H9 (cell line): Measurements from ENCODE around the gene PHTF2. TPM values are rescaled to one million over a fixed set of nuclear protein-coding genes. Genes with fewer than 3 reads are reported as not detected.
"Not testable (repeated sequence)": the region's sequence is repeated elsewhere in the genome, so short reads cannot be mapped to it uniquely, and the experiment has no call there.

ENCODE experiments used
- DNase-seq: peaks from one replicate; pipeline ENCODE4 v3.0.0-alpha.2; 2017
- H2AFZ ChIP-seq: one replicate; pipeline ENCODE4 v1.6.1; 2013; ENCODE audit warnings: mild to moderate bottlenecking, low read length, control low read depth, moderate library complexity
- H2AK5ac ChIP-seq: 2 replicates; pipeline ENCODE4 v1.6.1; 2013; ENCODE audit warnings: low read length, control low read depth, mixed read lengths; ENCODE audit not compliant: insufficient read length
- H2BK120ac ChIP-seq: one replicate; pipeline ENCODE4 v1.6.1; 2013; ENCODE audit warnings: low read depth, mild to moderate bottlenecking, low read length, control low read depth, inconsistent platforms; ENCODE audit not compliant: poor library complexity, severe bottlenecking
- H2BK12ac ChIP-seq: 2 replicates; pipeline ENCODE4 v1.6.1; 2013; ENCODE audit warnings: low read length, control low read depth, mixed read lengths, low read depth; ENCODE audit not compliant: insufficient read length
- H2BK15ac ChIP-seq: 2 replicates; pipeline ENCODE4 v1.6.1; 2013; ENCODE audit warnings: low read depth, low read length, control low read depth
- H2BK20ac ChIP-seq: one replicate; pipeline ENCODE4 v1.6.1; 2013; ENCODE audit warnings: low read depth, mild to moderate bottlenecking, low read length, control low read depth, inconsistent platforms; ENCODE audit not compliant: poor library complexity, severe bottlenecking
- H2BK5ac ChIP-seq: 2 replicates; pipeline ENCODE4 v1.6.1; 2013; ENCODE audit warnings: low read length, control low read depth, mixed read lengths; ENCODE audit not compliant: insufficient read length
- H3K14ac ChIP-seq: 2 replicates; pipeline ENCODE4 v1.6.1; 2013; ENCODE audit warnings: low read length, control low read depth; ENCODE audit not compliant: insufficient read depth
- H3K18ac ChIP-seq: 2 replicates; pipeline ENCODE4 v1.6.1; 2013; ENCODE audit warnings: low read depth, mild to moderate bottlenecking, mixed read lengths, low read length, control low read depth; ENCODE audit not compliant: insufficient read length
- H3K23ac ChIP-seq: 2 replicates; pipeline ENCODE4 v1.6.1; 2013; ENCODE audit warnings: low read length, control low read depth, mixed read lengths, low read depth; ENCODE audit not compliant: insufficient read length
- H3K23me2 ChIP-seq: 2 replicates; pipeline ENCODE4 v1.6.1; 2013; ENCODE audit warnings: low read depth, mild to moderate bottlenecking, mixed read lengths, low read length, control low read depth; ENCODE audit not compliant: insufficient read length, poor library complexity, severe bottlenecking
- H3K27ac ChIP-seq: 2 replicates; pipeline ENCODE4 v1.5.1; 2013; ENCODE audit warnings: low read length, control low read depth, mixed read lengths, low read depth; ENCODE audit not compliant: insufficient read length
- H3K27me3 ChIP-seq: 2 replicates; pipeline ENCODE4 v1.6.1; 2013; ENCODE audit warnings: low read length, control low read depth, inconsistent platforms; ENCODE audit not compliant: insufficient read depth
- H3K4ac ChIP-seq: 2 replicates; pipeline ENCODE4 v1.6.1; 2013; ENCODE audit warnings: low read depth, mild to moderate bottlenecking, control low read depth, inconsistent platforms, low read length, moderate library complexity
- H3K4me1 ChIP-seq: 2 replicates; pipeline ENCODE4 v1.6.1; 2013; ENCODE audit warnings: low read length, control low read depth, inconsistent platforms; ENCODE audit not compliant: insufficient read depth
- H3K4me2 ChIP-seq: 2 replicates; pipeline ENCODE4 v1.6.1; 2013; ENCODE audit warnings: low read length, control low read depth, mixed read lengths; ENCODE audit not compliant: insufficient read length, insufficient read depth
- H3K56ac ChIP-seq: 2 replicates; pipeline ENCODE4 v1.6.1; 2013; ENCODE audit warnings: low read depth, mild to moderate bottlenecking, mixed read lengths, low read length, control low read depth; ENCODE audit not compliant: insufficient read length
- H3K79me1 ChIP-seq: 2 replicates; pipeline ENCODE4 v1.6.1; 2013; ENCODE audit warnings: low read depth, mild to moderate bottlenecking, moderate library complexity, low read length, control low read depth, inconsistent platforms; ENCODE audit not compliant: insufficient read depth, poor library complexity, severe bottlenecking
- H3K79me2 ChIP-seq: 2 replicates; pipeline ENCODE4 v1.6.1; 2013; ENCODE audit warnings: low read length, control low read depth, inconsistent platforms; ENCODE audit not compliant: insufficient read depth
- H3K9ac ChIP-seq: 2 replicates; pipeline ENCODE4 v1.6.1; 2013; ENCODE audit warnings: low read length, control low read depth, mixed read lengths; ENCODE audit not compliant: insufficient read length; ENCODE audit errors: extremely low read depth
- H3K9me3 ChIP-seq: one replicate; pipeline ENCODE4 v1.6.1; 2013; ENCODE audit warnings: low read depth, low read length, inconsistent platforms; ENCODE audit not compliant: control insufficient read depth
- H3T11ph ChIP-seq: one replicate; pipeline ENCODE4 v1.6.1; 2013; ENCODE audit warnings: mild to moderate bottlenecking, low read length, control low read depth, inconsistent platforms
- H4K20me1 ChIP-seq: one replicate; pipeline ENCODE4 v1.6.1; 2013; ENCODE audit not compliant: control insufficient read depth, insufficient read length, insufficient read depth
- H4K5ac ChIP-seq: 2 replicates; pipeline ENCODE4 v1.6.1; 2013; ENCODE audit warnings: low read depth, mild to moderate bottlenecking, mixed read lengths, low read length, control low read depth; ENCODE audit not compliant: insufficient read length
- H4K8ac ChIP-seq: replicated peaks from 2 replicates; pipeline ENCODE4 v1.6.1; 2013; ENCODE audit warnings: low read length, control low read depth, mixed read lengths, low read depth; ENCODE audit not compliant: insufficient read length
- H4K91ac ChIP-seq: 2 replicates; pipeline ENCODE4 v1.6.1; 2013; ENCODE audit warnings: low read depth, mild to moderate bottlenecking, moderate library complexity, mixed read lengths, low read length, control low read depth; ENCODE audit not compliant: insufficient read length
- H3K27ac Mint-ChIP-seq, 3 experiments: 2 replicates in 2 of 3; 3 replicates in 1 of 3; pipeline ENCODE4 v1.8.0; 2020 to 2021; ENCODE audit warnings: mixed read lengths in 3 of 3, mild to moderate bottlenecking in 1 of 3, moderate library complexity in 1 of 3
- H3K27me3 Mint-ChIP-seq: 2 replicates; pipeline ENCODE4 v1.8.0; 2021; ENCODE audit warnings: low read depth, mild to moderate bottlenecking, moderate library complexity, mixed read lengths
- H3K36me3 Mint-ChIP-seq, 3 experiments: 2 replicates in 2 of 3; 3 replicates in 1 of 3; pipeline ENCODE4 v1.8.0; 2020 to 2021; ENCODE audit warnings: low read depth in 3 of 3, mixed read lengths in 3 of 3; ENCODE audit not compliant: insufficient read depth in 1 of 3
- H3K4me1 Mint-ChIP-seq, 2 experiments: 2 replicates each; pipeline ENCODE4 v1.8.0; 2020; ENCODE audit warnings: mixed read lengths in 2 of 2
- H3K4me3 Mint-ChIP-seq, 2 experiments: 2 replicates in 1 of 2; 3 replicates in 1 of 2; pipeline ENCODE4 v1.8.0; 2020 to 2021; ENCODE audit warnings: mild to moderate bottlenecking in 2 of 2, mixed read lengths in 2 of 2, moderate library complexity in 1 of 2
- H3K9me3 Mint-ChIP-seq, 2 experiments: 2 replicates in 1 of 2; 3 replicates in 1 of 2; pipeline ENCODE4 v1.8.0; 2020; ENCODE audit warnings: mild to moderate bottlenecking in 2 of 2, mixed read lengths in 2 of 2, moderate library complexity in 1 of 2
- CTCF ChIP-seq: fragments of 200-600 bp; sonication (generic); conservative IDR thresholded peaks from 3 replicates; pipeline ENCODE4 v1.8.0; 2021; ENCODE audit warnings: antibody characterized with exemption, mild to moderate bottlenecking
- WGBS: extraction: QIAGEN DNeasy Blood & Tissue Kit; methylation state at CpG from one replicate; pipeline ENCODE4 v1.1.7; 2013; ENCODE audit warnings: missing lambda C conversion rate, low lambda C conversion rate, mixed read lengths; ENCODE audit not compliant: insufficient read length; ENCODE audit errors: extremely low coverage; 5-methylcytosine and 5-hydroxymethylcytosine counted together
- total RNA-seq: library from RNA; stranded (reverse); gene quantifications from 2 replicates; pipeline ENCODE4 v1.2.1, GENCODE V29; 2021

PHTF2 gene
- total RNA-seq, 1 experiment from 2014 or later, result 16.2 TPM

GRCh38 chr7:77867537-77867865 lies 68.9 kb downstream of the PHTF2 start:
- H3K9me3 Mint-ChIP-seq, result peaks cover 0 to 5% of the 10 kb centered on the region in 2 experiments; a peak in 4 of 5 replicates
- no peak overlapping the region for H3K27ac ChIP-seq
- H3K4me1 Mint-ChIP-seq, result peaks cover 12 to 15% of the 10 kb centered on the region in 2 experiments
- H3K36me3 Mint-ChIP-seq, result peaks cover 4 to 11% (median 5%) of the 10 kb centered on the region in 3 experiments
- TF ChIP-seq CTCF, result no peak
- no peak overlapping the region for H2AFZ ChIP-seq
- no peak overlapping the region for H4K5ac ChIP-seq
- DNase-seq, result no peak
- H3K4me1 ChIP-seq, result no peaks in the 10 kb centered on the region
- H3K23ac ChIP-seq, result no peak overlapping the region
- H3K27me3 Mint-ChIP-seq, result no peaks in the 10 kb centered on the region
- no peaks in the 10 kb centered on the region for H3K79me2 ChIP-seq
- H3K27me3 ChIP-seq, result no peaks in the 10 kb centered on the region; the same call in 1 of the 2 replicates
- H4K91ac ChIP-seq, result no peak overlapping the region
- no peak overlapping the region for H3T11ph ChIP-seq
- H3K14ac ChIP-seq, result no peak overlapping the region
- H3K18ac ChIP-seq, result no peak overlapping the region
- H2BK15ac ChIP-seq, result no peak overlapping the region
- H4K20me1 ChIP-seq, result no peaks in the 10 kb centered on the region
- no peaks in the 10 kb centered on the region for H3K79me1 ChIP-seq
- H2AK5ac ChIP-seq, result no peak overlapping the region
- H3K9ac ChIP-seq, result no peak overlapping the region
- H2BK5ac ChIP-seq, result no peak overlapping the region
- H3K23me2 ChIP-seq, result no peaks in the 10 kb centered on the region
- no peaks in the 10 kb centered on the region for H3K9me3 ChIP-seq
- H4K8ac ChIP-seq, result no peak overlapping the region
- H2BK120ac ChIP-seq, result no peak overlapping the region
- no peak overlapping the region for H3K4ac ChIP-seq
- no peak overlapping the region for H3K4me3 Mint-ChIP-seq
- H3K4me2 ChIP-seq, result no peak overlapping the region
- no peak overlapping the region for H3K56ac ChIP-seq
- no CpG with 5 or more reads among the region's 1 CpG for WGBS
- no peak overlapping the region for H3K27ac Mint-ChIP-seq
- H2BK20ac ChIP-seq, result no peak overlapping the region
- H2BK12ac ChIP-seq, result no peak overlapping the region

- H3K4ac ChIP-seq, H2BK120ac ChIP-seq, H3K9me3 Mint-ChIP-seq, H3K23ac ChIP-seq, H3K4me3 Mint-ChIP-seq, H3K18ac ChIP-seq, H3K23me2 ChIP-seq, H3K4me1 Mint-ChIP-seq, H3K27ac Mint-ChIP-seq, H3K14ac ChIP-seq, H3K4me2 ChIP-seq, H2AK5ac ChIP-seq, H3K27ac ChIP-seq, H4K20me1 ChIP-seq, H2BK15ac ChIP-seq, H2BK5ac ChIP-seq, H3K4me1 ChIP-seq, H3K79me2 ChIP-seq, H3K9ac ChIP-seq, H4K91ac ChIP-seq, H4K5ac ChIP-seq, H2BK20ac ChIP-seq, H3K56ac ChIP-seq, H4K8ac ChIP-seq, DNase-seq, H3K9me3 ChIP-seq, H3K27me3 ChIP-seq, H3K27me3 Mint-ChIP-seq, H2BK12ac ChIP-seq, H3K79me1 ChIP-seq, H3T11ph ChIP-seq, H2AFZ ChIP-seq: not testable (repeated sequence)
- no CpG with 5 or more reads among the region's 1 CpG for WGBS
- H3K36me3 Mint-ChIP-seq, result peaks cover 6 to 14% (median 7%) of the 10 kb centered on the region in 3 experiments
Observed at GRCh38 chr7:77872256-77872655, 73.7 kb downstream of the PHTF2 start.
